NCI-H345 treated with DMSO at 0.1 percent for 48 hours (cell line): ENCODE results near the gene SLC17A8.

Source experiments
- DNase-seq: peaks from one replicate; lab custom pipeline; 2025; ENCODE audit not compliant: unreplicated experiment; lab: John Stamatoyannopoulos, UW

SLC17A8 gene

DNA sequence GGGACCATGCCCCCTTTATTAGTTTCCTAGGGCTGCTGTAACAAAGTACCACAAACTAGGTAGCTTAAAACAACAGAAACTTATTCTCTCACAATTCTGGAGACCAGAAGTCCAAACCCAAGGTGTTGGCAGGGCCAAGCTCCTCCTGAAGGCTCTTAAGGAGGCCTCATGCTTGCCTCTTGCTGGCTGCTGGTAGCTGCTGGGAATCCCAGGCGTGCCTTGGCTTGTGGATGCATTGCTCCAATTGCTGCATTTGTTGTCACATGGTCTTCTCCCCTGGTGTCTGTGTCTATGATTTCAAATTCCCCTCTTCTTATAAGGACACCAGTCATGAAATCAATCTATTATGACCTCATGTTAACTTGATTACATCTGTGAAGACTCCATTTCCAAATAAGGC, 11.2 kb downstream of the SLC17A8 start:
- no peak for DNase-seq

DNA sequence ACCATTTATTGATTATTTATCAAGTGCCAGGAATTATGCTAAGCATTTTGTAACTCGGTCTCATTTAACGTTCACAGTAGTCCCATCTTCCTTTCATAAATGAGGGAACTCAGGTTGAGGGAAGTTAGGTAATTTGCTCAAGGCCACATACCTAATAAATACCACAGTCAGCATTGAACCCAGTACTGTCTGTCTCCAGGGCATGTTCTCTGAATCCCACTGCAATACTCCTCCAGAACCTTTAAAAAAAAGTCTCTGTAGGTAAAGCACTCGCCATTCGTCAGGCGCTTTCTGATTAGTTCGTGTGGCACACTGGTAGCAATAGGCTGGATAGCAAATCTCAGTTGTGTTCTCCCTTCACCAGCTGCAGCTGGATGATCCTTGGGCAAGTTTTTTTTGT, 14.3 kb downstream of the SLC17A8 start:
- DNase-seq: no peak

DNA sequence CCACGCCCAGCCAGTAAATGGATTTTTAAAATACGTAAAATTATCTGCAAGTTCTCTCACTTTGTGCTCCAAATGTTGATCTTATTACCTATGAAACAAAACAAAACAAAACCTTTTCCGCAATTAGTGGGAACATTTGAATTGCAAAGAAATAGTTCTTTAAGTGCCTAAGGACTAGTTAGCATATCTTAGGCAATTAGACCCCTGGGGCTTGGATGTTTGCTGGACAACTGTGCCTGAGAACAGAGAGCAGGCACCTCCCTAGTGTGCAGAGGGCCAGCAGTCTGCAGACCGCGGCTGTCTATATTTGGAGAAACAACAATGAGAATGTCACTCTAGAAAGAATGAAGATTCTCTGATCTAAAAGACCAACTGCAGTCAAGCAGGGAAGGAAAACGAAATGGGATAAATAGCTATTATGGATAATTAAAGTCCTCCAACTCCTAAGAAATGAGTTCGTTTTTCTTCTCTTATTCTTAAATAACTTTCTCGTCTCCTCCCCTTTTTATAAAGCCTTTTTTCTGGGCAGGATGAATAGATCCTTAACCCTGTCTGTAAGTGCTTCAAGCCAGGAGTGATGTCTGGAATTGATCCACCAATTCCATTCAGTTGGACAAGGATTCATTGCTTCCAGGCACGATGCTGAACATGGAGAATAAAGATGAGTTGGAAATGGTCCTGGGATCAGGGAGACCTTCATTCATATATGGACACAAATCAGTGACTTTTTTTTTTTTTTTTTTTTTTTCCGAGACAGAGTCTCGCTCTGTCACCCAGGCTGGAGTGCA, 16.2 kb downstream of the SLC17A8 start:
- no peak for DNase-seq

DNA sequence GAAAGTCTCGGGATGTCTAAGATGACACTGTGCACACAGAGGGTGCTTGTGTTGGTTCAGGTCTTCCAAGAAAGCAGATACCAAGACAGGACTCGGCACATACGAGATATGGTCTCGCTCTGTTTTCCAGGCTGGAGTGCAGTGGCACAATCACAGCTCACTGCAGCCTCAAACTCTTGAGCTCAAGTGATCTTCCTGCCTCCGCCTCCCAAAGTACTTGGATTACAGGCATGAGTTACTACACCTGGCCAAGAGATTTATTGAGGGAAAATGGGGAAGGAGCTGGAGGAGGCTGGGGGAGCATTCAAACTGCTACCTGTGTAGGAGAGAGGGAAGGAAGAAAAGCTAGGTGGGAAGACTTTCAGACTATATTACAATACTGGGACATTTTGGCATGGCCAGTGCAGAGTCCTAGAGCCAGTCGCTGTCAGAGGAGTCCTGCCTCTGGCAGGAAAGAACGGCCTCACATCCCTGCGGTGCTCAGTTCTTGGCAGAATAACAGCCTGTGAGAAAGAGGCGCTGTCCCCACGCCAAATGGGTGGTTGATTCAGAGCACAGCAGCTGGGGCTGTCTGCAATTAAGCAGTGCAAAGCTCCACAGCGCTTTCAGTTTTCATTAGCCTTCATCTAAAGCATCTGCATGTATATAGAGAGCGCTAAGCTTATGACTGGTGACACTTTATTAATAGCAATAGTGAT, 18.3 kb downstream of the SLC17A8 start:
- DNase-seq: no peak

DNA sequence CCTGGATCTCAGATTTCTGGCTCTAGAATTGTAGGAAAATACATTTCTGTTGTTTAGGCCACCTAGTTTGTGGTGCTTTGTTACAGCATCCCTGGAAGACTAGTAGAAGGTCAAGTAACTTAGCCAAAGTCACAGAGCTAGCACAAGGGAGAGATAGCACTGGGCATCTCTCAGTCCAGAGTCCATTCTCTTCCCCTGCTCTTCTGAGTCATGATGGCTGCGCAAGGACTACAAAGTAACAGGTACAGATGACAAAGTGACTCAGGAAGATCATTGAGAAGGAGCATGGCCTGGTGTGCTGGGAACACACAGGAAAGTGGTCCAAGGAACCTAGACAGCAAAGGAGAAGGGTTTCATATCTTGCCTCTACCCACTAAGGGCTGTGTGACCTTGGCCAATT, 19.3 kb downstream of the SLC17A8 start:
- DNase-seq: no peak

DNA sequence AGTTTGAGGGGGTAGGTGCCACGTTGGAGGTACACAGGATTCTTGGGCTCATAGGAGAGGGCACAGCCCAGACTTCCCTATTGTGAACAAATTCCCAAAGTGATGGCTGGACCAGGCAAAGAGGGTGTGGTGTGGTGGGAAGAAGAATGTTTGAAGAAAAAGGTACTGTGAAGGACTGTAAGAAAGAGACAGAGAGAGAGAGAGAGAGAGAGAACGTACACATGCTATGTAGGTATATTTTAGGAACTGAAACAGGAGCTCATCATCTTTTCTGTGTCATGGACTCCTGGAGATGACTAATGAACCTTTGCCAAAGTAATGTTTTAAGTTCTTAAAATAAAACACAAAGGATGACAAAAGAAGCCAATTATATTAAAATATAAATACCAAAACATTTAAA, 24.5 kb downstream of the SLC17A8 start:
- no peak for DNase-seq

DNA sequence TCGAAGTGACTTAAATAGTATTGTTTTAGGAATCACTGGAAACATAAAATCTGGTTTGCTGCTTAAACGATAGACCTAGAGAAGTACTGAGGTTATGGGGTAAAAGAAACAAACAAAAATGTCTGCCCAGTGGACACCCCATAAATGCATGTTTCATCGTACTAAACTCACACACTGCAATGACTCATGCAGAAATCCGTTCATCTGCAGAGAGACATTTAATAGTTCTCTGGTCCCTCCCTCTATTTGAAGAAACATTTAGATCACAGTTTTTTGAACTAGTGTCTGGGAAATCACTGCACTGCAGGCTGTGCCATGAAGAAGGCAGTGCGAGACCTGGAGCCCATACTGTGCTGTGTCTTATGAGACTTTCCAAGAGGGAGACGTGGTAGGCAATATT, 25.5 kb downstream of the SLC17A8 start:
- no peak for DNase-seq

DNA sequence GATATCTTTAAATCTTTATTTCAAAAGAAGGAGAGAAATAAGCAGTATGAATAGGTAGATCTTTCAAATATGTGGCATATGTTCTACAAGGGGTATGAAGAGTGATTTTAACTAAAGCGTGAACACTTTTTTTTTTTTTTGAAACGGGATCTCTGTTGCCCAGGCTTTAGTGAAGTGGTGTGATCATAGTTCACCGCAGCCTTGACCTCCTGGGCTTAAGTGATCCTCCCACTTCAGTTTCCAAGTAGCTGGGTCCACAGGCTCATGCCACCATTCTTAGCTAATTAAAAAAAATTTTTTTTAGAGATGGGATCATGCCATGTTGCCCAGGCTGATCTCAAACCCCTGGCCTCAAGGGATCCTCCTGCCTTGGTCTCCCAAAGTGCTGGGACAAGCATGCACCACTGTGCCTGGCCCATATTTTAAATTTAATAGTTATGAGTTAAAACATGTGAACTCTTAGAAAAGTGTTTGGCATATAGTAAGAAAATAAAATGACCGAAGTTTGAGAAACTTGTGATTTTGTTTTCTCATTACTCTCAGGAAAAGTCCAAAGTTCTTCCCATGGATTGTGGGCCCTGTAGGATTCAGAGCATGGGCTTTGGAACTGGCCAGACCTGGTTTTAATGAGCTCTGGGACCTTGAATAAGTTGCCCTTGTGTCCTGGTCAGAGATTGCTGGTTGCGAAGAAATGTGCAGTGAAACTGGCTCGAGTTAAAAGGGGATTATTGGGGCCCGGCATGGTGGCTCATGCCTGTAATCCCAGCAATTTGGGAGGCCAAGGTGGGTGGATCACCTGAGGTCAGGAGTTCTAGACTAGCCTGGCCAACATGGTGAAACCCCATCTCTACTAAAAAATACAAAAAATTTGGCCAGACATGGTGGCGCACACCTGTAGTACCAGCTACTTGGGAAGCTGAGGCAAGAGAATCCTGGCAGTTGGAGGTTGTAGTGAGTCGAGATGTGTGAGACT, 27.0 kb downstream of the SLC17A8 start:
- DNase-seq: no peak

DNA sequence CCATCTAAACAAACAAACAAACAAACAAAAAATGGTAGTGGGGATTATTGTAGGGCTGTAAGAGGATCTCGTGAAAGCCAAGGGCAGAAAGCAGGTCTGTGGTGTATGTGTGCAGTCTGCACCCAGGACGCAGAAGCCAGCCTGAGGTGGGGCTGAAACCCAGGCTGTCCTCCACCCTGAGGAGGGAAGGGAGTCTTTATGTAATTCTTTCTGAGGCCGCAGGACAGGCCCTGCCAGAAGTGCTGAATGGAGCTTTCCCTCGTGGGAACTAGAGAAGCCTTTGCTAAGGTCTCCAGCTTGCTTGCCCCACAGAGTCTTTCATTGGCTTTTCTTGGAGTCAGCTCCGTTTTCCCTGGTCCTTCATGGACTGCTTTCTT, 27.7 kb downstream of the SLC17A8 start:
- DNase-seq: no peak

DNA sequence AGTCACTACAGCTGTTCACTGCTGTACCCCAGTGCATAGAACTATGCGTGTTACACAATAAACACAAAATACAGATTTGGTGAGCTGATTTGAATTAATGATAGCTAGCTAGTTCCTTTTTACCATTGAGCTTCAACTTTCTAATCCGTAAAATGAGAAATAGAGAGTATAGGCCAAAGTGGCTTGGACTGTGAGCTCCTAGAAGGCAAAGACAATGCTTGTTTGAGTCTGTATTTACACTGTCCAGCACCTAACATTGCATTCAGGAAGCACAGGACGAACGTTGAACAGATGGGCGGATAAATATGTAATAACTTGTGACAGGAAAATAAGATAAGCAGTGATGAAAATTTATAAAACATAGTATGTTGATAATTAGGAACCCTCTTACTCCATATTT, 31.5 kb downstream of the SLC17A8 start:
- DNase-seq: no peak

DNA sequence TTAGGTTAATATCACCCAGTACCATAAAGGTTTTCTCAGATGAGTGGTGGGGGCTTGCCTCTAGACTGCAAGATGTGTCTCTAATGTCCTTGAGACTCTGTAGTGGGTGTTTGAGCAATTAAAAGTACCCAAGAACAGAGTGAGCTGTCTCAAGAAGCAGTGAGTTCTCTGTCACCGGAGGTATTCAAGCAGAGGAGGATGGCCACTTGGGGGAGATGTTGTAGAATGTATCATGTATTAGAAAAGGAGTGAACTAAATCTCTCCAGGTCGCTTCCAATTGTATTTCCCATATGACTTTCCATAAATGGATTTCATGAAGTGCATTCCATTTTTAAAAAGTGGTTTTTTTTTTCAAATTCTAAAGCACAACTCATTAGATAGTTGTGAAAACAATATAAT, 35.0 kb downstream of the SLC17A8 start:
- DNase-seq: no peak

DNA sequence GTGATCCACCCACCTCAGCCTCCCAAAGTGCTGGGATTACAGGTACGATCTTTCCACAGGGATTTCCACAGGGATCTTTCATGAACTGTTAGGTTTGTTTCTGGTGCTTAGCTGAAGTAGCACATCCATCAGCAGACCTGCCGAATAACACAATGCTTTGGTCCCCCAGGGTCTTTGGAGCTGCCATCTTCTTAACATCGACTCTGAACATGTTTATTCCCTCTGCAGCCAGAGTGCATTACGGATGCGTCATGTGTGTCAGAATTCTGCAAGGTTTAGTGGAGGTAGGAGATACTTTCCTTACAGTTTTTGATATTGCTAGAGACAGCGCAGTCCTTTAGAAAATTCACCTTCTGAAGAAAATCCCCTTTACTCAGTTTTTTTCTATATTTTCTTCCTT, 36.3 kb downstream of the SLC17A8 start:
- DNase-seq: no peak

DNA sequence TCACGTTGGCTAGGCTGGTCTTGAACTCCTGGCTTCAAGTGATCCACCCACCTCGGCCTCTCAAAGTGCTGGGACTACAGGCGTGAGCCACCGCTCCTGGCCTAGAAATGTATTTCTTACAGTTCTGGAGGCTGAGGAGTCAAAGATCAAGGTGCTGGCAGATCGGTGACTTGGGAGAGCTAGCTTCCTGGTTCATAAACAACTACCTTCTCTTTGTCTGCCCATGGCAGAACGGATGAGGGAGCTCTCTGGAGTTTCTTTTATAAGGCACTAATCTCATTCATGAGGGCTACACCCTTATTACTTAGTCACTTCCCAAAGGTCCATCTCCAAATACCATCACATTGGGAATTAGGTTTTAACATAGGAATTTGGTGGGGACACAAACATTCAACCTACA, 38.9 kb downstream of the SLC17A8 start:
- no peak for DNase-seq

DNA sequence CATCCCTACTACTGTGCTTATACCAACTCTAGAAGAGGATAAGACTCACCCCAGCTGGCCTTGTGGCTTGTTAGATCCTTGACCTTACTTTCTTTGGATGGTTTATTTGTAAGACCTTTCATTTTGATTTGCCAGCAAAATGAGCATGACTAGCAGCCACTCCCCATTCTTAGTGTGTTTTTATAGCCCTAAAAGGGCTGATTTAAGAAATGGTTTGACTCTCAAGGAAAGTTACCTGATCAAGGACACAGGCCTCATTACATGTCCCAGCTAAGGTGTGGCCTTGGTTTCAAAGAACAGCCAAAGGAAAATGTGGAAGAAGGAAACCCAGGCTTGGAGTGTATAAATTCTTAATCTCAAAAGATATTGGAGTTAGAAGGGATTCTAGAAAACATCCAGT, 41.4 kb downstream of the SLC17A8 start:
- no peak for DNase-seq

DNA sequence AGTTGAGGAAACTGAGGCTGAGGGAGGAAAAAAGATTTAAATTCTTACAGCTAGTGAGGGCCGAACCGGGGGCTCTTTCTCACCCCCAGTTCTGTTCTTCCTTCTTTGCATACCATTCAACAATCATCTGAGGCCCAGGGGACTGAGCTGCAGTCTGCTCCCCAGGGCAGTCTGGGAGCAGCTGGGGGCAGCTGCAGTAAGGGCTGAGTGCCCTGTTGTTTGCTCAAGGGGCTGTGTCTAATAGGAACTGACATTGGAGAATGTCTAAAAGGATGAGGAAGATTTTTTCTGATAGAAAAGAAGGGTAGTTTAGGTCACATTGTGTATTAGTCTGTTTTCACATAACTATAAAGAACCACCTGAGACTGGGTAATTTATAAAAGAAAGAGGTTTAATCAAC, 42.2 kb downstream of the SLC17A8 start:
- DNase-seq: no peak

DNA sequence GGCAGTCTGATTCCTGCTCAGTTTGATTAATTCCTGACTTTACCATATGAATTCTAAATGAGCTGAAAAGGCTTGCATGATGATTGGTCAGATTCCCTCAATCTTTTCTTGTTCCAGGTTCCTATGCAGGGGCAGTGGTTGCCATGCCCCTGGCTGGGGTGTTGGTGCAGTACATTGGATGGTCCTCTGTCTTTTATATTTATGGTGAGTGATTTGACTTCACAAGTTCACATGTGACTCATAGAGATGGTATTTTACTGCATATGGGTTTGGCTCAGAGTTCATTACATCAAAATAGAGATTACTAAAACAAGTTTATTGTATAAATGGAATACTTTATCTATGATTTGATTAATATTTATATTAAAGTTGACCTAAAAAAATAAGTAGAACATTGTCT, 44.8 kb downstream of the SLC17A8 start:
- no peak for DNase-seq

DNA sequence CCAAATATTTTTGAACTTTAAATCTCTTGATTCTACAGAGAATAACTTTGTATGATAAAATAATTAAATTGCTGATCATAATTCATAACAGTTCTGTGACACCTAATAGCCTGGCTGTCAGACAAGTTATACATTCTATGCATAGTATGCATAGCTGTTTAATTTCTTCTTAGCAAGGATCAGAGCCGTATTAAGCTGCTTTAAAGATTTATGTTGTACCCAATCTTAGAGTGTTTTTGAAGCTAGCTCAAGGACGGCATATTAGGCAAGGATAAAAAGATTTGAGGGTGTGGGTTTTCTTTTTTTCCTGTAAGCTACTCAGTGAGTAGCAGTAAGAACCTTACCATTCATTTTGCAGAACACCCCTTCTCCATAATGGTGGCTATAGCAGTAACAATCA, 45.9 kb downstream of the SLC17A8 start:
- no peak for DNase-seq

DNA sequence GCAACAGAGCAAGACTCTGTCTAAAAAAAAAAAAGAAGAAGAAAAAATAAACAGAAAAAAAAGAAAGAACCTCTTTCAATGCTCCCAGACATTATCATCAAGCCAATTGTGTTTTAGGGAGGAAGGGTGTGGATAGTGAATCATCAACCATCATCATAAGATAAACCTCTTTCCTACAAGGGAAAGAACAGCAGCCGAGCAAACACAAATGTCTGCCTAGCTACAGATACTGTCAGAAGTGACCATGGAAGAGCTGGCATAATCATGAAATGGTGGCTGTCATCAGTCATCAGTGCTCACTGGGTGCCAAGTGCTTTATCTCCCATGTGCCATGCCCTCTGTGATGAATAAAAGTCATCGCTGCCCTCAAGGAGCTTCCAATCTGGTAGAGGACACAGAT, 46.6 kb downstream of the SLC17A8 start:
- no peak for DNase-seq

DNA sequence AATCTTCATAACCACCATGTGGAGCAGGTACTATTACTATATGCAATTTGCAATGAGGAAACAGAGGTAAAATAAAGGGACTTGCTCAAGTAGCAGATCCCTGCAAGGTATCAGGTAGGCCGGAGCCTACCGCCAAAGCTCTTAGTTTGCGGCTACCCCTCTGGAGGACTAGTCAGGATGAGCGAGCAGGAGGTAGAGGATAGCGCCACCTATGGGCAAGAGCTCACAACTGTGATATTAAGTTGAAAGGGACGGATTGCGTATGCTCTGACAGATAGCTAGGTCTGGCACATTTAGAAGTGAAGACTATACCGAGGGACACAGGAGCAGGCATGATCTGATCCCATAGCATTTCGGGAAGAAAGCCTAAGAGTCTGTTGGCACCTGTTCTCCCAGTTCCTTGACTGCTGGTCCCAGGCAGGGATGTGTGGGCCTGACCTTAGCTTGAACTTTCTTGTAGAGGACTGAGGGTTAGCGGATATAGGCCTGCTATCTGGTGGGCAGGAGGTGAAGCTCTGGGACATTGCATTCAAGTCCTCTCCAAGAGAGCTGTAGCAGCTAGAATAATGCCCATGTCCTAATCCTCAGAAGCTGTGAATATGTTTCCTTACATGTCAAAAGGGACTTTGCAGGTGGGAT, 48.0 kb downstream of the SLC17A8 start:
- no peak for DNase-seq

DNA sequence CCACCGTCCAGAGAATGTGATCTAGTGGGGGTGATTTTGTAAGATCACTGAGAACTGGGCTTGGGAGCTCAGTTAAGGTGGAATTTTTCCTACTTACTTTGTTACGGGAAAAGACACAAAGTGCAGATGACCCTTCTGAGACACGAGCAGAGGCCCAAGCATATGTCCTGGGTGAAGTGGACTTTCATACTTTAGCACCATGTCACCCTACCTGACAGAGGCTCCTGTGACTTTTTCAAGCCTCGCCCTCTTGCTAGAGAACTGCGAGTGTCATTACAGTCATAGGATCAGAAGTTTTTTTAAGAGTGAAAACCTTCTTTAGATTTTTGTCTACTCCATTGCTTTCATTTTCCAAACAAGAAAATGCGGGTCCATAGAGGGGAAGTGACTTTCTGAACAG, 56.1 kb downstream of the SLC17A8 start:
- DNase-seq: no peak

DNA sequence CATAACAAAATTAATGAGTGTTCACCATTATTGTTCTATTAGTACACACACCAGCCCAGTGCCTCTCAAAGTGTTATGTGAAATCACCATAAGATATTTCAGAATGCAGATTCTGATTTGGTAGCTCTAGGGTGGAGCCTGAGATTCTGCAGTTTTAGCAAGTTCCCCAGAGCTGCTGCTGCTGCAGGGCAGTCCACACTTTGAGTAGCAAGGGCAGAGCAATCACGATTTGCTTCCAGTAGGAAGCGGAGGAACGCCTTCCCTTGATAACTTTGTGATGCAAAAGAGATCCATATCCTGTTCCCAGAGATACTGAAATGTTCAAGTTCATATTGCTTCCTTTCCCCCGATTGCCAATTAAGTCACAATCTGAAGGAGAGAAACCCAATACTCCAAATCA, 57.9 kb downstream of the SLC17A8 start:
- DNase-seq: no peak
